ENCODE data around the gene PHACTR3. TPM values are rescaled to one million over a fixed set of nuclear protein-coding genes. Genes with fewer than 3 reads are reported as not detected.

PHACTR3 gene
- total RNA-seq, 4 donors from 2014 or later = 2.4 to 12.8 (median 9.7) TPM

GRCh38 chr20:59816146-59816738 is 211.9 kb downstream of the PHACTR3 start:
- Histone ChIP-seq H3K27me3 (peaks cover 13% of the 10 kb centered on the region), H3K4me1 (peaks cover 15% of the 10 kb centered on the region), H3K27ac (no peak overlapping the region), H3K36me3 (no peaks in the 10 kb centered on the region), H3K9me3 (no peaks in the 10 kb centered on the region), H3K4me3 (no peak overlapping the region)
- 85% methylated on average over 3 of the region's 4 CpGs for WGBS
- peak in 1 of 2 donors; percentile 28 for DNase-seq (ENCODE audit: low spot score in 2 of 2)
- TF ChIP-seq POLR2AphosphoS5 (IDR thresholded peaks at IDR 0.05) = no peak
- no peak for TF ChIP-seq POLR2A (IDR thresholded peaks at IDR 0.05)
- no peak for TF ChIP-seq CTCF (IDR thresholded peaks at IDR 0.05)
- no peak for TF ChIP-seq EP300 (IDR thresholded peaks at IDR 0.05)

DNA sequence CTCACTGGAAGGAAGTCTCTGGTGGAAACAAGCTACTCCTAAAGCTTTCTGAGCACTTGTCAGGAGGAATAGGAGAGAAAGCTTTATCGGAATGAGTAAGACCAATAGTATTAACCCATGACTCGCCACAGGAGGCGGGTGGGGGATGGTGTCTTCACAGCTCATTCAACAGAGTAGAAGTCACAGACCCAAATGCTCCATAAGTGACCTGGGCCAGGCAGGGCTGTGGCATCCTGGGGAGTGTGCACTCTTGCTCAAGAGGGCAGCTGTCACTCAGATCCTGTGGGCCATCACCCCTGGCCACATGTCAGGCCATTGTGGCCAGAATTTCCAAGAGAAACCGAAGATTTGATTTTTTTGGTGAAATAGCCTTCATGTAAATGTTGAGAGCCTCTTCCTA is 213.1 kb downstream of the PHACTR3 start:
- TF ChIP-seq CTCF (IDR thresholded peaks at IDR 0.05) (no peak), EP300 (IDR thresholded peaks at IDR 0.05) (no peak), POLR2AphosphoS5 (IDR thresholded peaks at IDR 0.05) (no peak), POLR2A (IDR thresholded peaks at IDR 0.05) (no peak)
- peaks cover 18% of the 10 kb centered on the region for H3K4me1 ChIP-seq
- 94% methylated on average over 4 of the region's 4 CpGs for WGBS
- peaks cover 13% of the 10 kb centered on the region for H3K27me3 ChIP-seq
- H3K36me3 ChIP-seq = no peaks in the 10 kb centered on the region
- DNase-seq (ENCODE audit: low spot score in 2 of 2) = no peak
- H3K9me3 ChIP-seq = no peaks in the 10 kb centered on the region
- no peak overlapping the region for H3K4me3 ChIP-seq
- H3K27ac ChIP-seq = no peak overlapping the region

- peaks cover 7% of the 10 kb centered on the region for H3K27me3 ChIP-seq
These were observed 213.7 kb downstream of the PHACTR3 start for GRCh38 chr20:59817846-59818615.

GRCh38 chr20:59818911-59819310 is 214.6 kb downstream of the PHACTR3 start:
- TF ChIP-seq POLR2A (IDR thresholded peaks at IDR 0.05) (no peak), POLR2AphosphoS5 (IDR thresholded peaks at IDR 0.05) (no peak), EP300 (IDR thresholded peaks at IDR 0.05) (no peak), CTCF (IDR thresholded peaks at IDR 0.05) (no peak)
- DNase-seq (ENCODE audit: low spot score in 2 of 2) = peak in 1 of 2 donors; percentile 44
- H3K4me3 ChIP-seq = no peak overlapping the region
- peaks cover 4% of the 10 kb centered on the region for H3K27me3 ChIP-seq
- peaks cover 20% of the 10 kb centered on the region for H3K4me1 ChIP-seq
- no peaks in the 10 kb centered on the region for H3K9me3 ChIP-seq
- H3K36me3 ChIP-seq = no peaks in the 10 kb centered on the region
- H3K27ac ChIP-seq = no peak overlapping the region
- 91% methylated on average over 10 of the region's 10 CpGs for WGBS

More at GRCh38 chr20:59817846-59818615, 213.7 kb downstream of the PHACTR3 start:
- H3K4me3 ChIP-seq = no peak overlapping the region
- H3K4me1 ChIP-seq = peaks cover 18% of the 10 kb centered on the region
- H3K36me3 ChIP-seq = no peaks in the 10 kb centered on the region
- TF ChIP-seq POLR2AphosphoS5 (IDR thresholded peaks at IDR 0.05) = no peak
- TF ChIP-seq CTCF (IDR thresholded peaks at IDR 0.05) = no peak
- TF ChIP-seq POLR2A (IDR thresholded peaks at IDR 0.05) = no peak
- no peak for TF ChIP-seq EP300 (IDR thresholded peaks at IDR 0.05)
- DNase-seq (ENCODE audit: low spot score in 2 of 2) = peak in 1 of 2 donors; percentile 33
- 80% methylated on average over 14 of the region's 14 CpGs for WGBS
- H3K9me3 ChIP-seq = no peaks in the 10 kb centered on the region
- no peak overlapping the region for H3K27ac ChIP-seq

GRCh38 chr20:59819496-59820203 is 215.3 kb downstream of the PHACTR3 start:
- 89% methylated on average over 11 of the region's 20 CpGs for WGBS
- Histone ChIP-seq H3K4me1 (peaks cover 25% of the 10 kb centered on the region), H3K27me3 (no peaks in the 10 kb centered on the region), H3K9me3 (no peaks in the 10 kb centered on the region), H3K4me3 (no peak overlapping the region), H3K36me3 (no peaks in the 10 kb centered on the region), H3K27ac (no peak overlapping the region)
- DNase-seq (ENCODE audit: low spot score in 2 of 2) = peak in 1 of 2 donors; percentile 41
- TF ChIP-seq EP300 (IDR thresholded peaks at IDR 0.05) = no peak
- TF ChIP-seq POLR2AphosphoS5 (IDR thresholded peaks at IDR 0.05) = no peak
- no peak for TF ChIP-seq POLR2A (IDR thresholded peaks at IDR 0.05)
- TF ChIP-seq CTCF (IDR thresholded peaks at IDR 0.05) = no peak

Data from suprapubic skin (tissue), 4 donors.